ENCODE results near the gene DGAT2.
"Not testable (repeated sequence)": the region's sequence is repeated elsewhere in the genome, so short reads cannot be mapped to it uniquely, and the experiment has no call there.

DGAT2 gene

DNA sequence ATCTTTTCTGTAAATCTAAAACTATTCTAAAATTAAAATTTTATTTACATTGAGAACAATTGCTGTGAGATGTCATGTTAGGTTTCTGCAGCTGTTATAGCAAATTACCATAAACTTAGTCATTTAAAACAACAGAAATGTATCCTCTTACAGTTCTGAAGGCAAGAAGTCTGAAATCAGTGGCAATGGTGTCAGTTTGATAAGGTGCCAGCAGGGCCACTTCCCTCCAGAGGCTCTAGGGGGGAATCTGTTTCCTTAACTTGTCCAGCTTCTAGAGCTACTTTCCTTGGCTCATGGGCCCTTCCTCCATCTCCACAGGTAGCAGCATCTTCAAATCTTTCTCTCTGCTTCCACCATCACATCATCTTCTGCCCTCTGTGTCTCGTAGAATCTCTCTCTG, 27.9 kb upstream of the DGAT2 start:
- no peak overlapping the region for H3K27ac ChIP-seq
- no peak for TF ChIP-seq ZFX (IDR thresholded peaks at IDR 0.05; ENCODE audit: borderline replicate concordance)
- TF ChIP-seq, protein P1, sequence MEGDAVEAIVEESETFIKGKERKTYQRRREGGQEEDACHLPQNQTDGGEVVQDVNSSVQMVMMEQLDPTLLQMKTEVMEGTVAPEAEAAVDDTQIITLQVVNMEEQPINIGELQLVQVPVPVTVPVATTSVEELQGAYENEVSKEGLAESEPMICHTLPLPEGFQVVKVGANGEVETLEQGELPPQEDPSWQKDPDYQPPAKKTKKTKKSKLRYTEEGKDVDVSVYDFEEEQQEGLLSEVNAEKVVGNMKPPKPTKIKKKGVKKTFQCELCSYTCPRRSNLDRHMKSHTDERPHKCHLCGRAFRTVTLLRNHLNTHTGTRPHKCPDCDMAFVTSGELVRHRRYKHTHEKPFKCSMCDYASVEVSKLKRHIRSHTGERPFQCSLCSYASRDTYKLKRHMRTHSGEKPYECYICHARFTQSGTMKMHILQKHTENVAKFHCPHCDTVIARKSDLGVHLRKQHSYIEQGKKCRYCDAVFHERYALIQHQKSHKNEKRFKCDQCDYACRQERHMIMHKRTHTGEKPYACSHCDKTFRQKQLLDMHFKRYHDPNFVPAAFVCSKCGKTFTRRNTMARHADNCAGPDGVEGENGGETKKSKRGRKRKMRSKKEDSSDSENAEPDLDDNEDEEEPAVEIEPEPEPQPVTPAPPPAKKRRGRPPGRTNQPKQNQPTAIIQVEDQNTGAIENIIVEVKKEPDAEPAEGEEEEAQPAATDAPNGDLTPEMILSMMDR (IDR thresholded peaks at IDR 0.05) = no peak

DNA sequence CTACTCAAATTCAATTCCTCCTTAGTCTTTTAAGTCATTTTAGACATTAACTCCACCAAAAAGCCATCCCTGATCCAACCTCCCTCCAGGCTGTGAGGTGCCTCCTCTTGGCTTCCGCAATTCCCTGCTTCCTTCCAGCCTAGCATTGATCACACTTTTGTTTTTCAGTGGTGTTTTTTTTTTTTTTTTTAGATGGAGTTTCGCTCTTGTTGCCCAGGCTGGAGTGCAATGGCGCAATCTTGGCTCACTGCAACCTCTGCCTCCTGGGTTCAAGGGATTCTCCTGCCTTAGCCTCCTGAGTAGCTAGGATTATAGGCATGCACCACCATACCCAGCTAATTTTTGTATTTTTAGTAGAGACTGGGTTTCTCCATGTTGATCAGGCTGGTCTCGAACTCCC, 25.4 kb upstream of the DGAT2 start:
- H3K27ac ChIP-seq = not testable (repeated sequence)

DNA sequence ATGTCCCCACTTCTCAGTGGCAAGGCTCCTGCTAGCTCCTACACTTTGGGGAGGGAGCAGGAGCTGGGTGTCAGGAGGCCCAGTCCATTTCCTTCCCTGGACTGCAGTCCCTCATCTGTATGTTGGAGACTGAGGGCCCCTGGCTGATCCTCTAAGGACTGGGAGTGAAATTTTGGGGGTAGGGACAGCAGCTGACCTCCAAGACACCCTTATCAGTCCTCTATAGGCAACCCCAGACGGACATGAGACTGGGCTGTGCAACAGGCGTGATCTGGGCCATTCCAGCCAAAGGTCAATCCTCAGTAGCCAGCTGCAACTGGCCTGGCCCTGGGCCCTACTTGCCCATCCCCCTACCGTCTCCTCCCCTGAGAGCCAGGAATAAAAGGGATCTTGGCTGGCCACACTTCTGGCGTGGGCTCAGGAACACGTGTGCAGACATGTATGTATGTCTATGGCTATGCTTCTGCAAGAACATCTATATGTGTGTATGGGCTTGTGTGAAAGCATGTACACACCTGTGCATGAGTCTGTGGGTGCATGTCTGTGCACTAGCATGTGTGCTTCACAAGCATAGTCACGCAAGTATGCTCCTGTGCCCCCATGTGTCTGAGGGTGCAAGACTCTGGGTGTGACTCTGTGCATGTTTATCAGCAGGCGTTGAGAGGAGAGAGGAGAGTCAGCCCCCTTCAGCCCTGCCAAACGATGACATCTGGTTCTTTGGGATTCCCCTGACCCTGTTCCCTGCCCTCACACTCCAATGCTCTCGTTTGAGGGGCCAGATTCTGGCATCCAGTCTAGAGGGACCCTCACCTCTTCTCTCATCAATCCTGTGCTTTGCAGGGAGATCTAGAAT, 24.6 kb upstream of the DGAT2 start:
- H3K27ac ChIP-seq = no peak overlapping the region
- TF ChIP-seq, protein P1 (IDR thresholded peaks at IDR 0.05) = no peak
- TF ChIP-seq ZFX (IDR thresholded peaks at IDR 0.05; ENCODE audit: borderline replicate concordance) = no peak

DNA sequence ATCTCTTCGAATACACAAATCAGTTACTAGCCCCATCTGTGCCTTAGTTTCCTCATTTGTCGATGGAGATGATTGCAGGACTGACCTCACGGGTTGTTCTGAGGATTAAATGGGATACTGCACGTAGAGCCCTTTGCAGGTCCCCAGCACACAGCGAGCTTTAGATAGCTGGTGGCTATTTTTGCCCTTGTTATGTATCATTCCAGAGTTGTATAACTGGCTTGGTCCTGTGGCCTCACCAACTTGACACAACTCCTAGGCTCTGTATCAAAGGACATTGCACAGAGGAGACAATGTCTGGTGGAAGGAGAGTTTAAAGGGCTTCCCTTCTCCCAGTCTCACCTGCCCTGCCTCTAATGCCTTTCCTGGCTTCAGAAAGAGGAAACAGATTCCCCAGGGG, 22.8 kb upstream of the DGAT2 start:
- H3K27ac ChIP-seq = no peak overlapping the region
- no peak for TF ChIP-seq ZFX (IDR thresholded peaks at IDR 0.05; ENCODE audit: borderline replicate concordance)
- TF ChIP-seq, protein P1 (IDR thresholded peaks at IDR 0.05) = no peak

DNA sequence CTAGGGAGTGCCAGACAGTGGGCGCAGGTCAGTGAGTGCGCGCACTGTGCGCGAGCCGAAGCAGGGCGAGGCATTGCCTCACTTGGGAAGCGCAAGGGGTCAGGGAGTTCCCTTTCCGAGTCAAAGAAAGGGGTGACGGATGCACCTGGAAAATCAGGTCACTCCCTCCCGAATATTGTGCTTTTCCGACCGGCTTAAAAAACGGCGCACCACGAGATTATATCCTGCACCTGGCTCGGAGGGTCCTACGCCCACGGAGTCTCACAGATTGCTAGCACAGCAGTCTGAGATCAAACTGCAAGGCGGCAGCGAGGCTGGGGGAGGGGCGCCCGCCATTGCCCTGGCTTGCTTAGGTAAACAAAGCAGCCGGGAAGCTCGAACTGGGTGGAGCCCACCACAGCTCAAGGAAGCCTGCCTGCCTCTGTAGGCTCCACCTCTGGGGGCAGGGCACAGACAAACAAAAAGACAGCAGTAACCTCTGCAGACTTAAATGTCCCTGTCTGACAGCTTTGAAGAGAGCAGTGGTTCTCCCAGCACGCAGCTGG, 19.8 kb upstream of the DGAT2 start:
- not testable (repeated sequence) for H3K27ac ChIP-seq

DNA sequence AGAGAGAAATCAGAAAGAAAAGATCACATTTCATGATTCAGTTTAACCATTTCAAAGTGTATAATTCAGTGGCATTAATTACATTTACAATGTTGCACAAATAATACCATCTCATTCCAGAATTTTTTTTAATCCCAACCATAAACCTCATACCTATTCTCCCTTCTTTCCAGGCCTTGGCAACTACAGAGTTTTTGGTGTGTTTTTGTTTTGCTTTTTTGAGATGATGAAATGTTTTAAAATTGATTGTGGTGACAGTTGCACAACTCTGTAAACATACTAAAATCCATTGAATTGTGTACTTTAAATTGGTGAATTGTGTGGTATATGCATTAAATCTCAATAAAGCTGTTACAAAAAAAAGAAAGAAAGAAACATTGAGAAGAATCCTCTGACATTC, 13.6 kb upstream of the DGAT2 start:
- not testable (repeated sequence) for H3K27ac ChIP-seq

DNA sequence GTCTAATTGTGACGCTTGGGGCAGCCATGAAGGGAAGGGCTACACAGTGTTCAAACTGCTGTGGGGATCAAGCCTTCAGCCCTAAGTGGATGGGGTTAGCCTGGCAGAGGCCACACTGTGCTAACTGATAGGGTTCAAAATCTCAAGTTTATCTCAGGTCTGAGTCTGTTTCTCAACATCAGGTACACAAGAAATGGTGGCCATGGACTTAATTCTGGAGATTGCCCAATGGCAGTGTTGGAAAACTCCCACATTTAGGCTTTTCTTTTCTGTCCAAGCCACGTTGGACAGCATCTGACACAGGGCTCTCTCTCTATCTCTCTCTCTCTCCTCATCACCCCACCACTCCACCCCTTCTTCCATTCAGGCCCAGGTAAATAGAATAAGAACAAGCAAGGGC, 10.9 kb upstream of the DGAT2 start:
- H3K27ac ChIP-seq = no peak overlapping the region
- TF ChIP-seq, protein P1 (IDR thresholded peaks at IDR 0.05) = no peak
- TF ChIP-seq ZFX (IDR thresholded peaks at IDR 0.05; ENCODE audit: borderline replicate concordance) = no peak

DNA sequence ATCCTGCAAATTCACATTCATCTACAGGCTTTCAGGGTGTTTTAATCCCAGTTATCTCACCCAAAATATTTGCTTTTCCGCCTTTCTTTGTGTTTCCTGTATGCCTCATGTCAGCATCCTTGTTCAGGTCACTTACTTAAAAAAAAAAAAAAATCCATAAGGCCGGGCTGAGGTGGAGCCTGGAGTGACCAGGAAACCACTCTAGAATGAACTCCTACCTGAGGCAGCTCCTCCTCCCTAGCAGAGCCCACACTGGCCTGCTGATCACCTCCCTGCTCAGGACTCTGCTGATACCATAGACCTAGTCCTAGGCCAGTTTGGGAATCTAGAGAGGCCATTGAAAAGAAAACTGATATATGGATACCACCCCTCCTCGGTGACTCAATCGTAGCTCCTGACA, 8.7 kb upstream of the DGAT2 start:
- no peak for TF ChIP-seq ZFX (IDR thresholded peaks at IDR 0.05; ENCODE audit: borderline replicate concordance)
- TF ChIP-seq, protein P1 (IDR thresholded peaks at IDR 0.05) = no peak
- no peak overlapping the region for H3K27ac ChIP-seq

DNA sequence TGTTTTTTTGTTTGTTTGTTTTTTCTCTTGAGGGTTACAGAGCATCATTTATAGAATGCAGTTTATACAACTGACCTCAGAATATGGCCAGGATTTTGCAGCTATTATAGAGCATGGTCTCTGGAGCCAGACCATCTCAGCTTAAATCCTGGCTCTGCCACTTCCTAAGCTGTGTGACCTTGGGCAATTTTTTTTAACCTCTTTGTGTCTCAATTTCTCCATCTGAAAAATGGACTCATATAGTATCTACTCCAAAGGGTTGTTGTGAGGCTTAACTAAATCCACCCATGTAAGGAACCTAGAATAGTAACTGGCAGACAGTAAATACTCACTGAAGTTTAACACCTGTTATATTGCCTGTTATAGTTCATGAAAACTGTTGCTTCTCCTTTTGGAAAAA, 8.3 kb upstream of the DGAT2 start:
- no peak overlapping the region for H3K27ac ChIP-seq
- TF ChIP-seq ZFX (IDR thresholded peaks at IDR 0.05; ENCODE audit: borderline replicate concordance) = no peak
- TF ChIP-seq, protein P1 (IDR thresholded peaks at IDR 0.05) = no peak
